H1 (cell line): ENCODE results near the gene PSMB5.

Experiments used
- ASH2L ChIP-seq: fragments of 200-600, 300-600 bp; sonication (generic); IDR thresholded peaks from one replicate; pipeline ENCODE4 v1.7.1; 2017; ENCODE audit warnings: low read length
- CTCF ChIP-seq, 3 experiments: IDR thresholded peaks; 1 replicate in 2 of 3; 2 replicates in 1 of 3; pipeline versions ENCODE4 v1.5.1 to v1.6.1; 2011; ENCODE audit warnings: low read length in 3 of 3, mild to moderate bottlenecking in 3 of 3, inconsistent platforms in 2 of 3, low read depth in 1 of 3, moderate library complexity in 1 of 3; ENCODE audit not compliant: insufficient read depth in 1 of 3; ENCODE audit errors: control extremely low read depth in 1 of 3
- EZH2 ChIP-seq: fragments of 200-600 bp; sonication (generic); IDR thresholded peaks from 2 replicates; pipeline ENCODE4 v1.7.1; 2012; ENCODE audit warnings: low read depth, mild to moderate bottlenecking, moderate library complexity, low read length, inconsistent platforms; ENCODE audit not compliant: severe bottlenecking
- GABPA ChIP-seq: IDR thresholded peaks from 2 replicates; pipeline ENCODE4 v1.6.1; 2011; ENCODE audit warnings: mild to moderate bottlenecking, low read length, moderate library complexity, borderline replicate concordance; ENCODE audit not compliant: insufficient read depth
- GTF2F1 ChIP-seq: IDR thresholded peaks from 2 replicates; pipeline ENCODE4 v1.6.1; 2012; ENCODE audit warnings: low read depth, low read length, improper control_type of control experiment, borderline replicate concordance
- POLR2AphosphoS5 ChIP-seq: IDR thresholded peaks from 2 replicates; pipeline ENCODE4 v1.6.1; 2011; ENCODE audit warnings: low read depth, low read length
- RAD21 ChIP-seq, 2 experiments: IDR thresholded peaks in 1 of 2; conservative IDR thresholded peaks in 1 of 2; 2 replicates each; pipeline ENCODE4 v1.6.1; 2011; ENCODE audit warnings: low read depth in 2 of 2, low read length in 2 of 2, improper control_type of control experiment in 1 of 2, inconsistent platforms in 1 of 2, mild to moderate bottlenecking in 1 of 2, moderate library complexity in 1 of 2
- SIRT6 ChIP-seq: IDR thresholded peaks from one replicate; pipeline ENCODE4 v1.7.1; 2012; ENCODE audit warnings: low read length, inconsistent platforms
- SUZ12 ChIP-seq: fragments of 200-600 bp; sonication (generic); IDR thresholded peaks from 2 replicates; pipeline ENCODE4 v1.6.1; 2012; ENCODE audit warnings: mild to moderate bottlenecking, inconsistent platforms, low read length, moderate library complexity, mixed read lengths
- TAF1 ChIP-seq: IDR thresholded peaks from 2 replicates; pipeline ENCODE4 v1.6.1; 2011; ENCODE audit warnings: mild to moderate bottlenecking, low read depth, low read length
- TF ChIP-seq, protein P1 (sequence below): IDR thresholded peaks from 2 replicates; pipeline ENCODE4 v1.6.1; 2012; ENCODE audit warnings: inconsistent platforms

GRCh38 chr14:23043145-23043544 lies 8.4 kb upstream of the PSMB5 start:
- TF ChIP-seq CTCF (IDR thresholded peaks at IDR 0.05; ENCODE audit: control extremely low read depth in 1 of 3, insufficient read depth in 1 of 3, low read depth in 1 of 3, low read length in 3 of 3) (no peak), GTF2F1 (no peak), ASH2L (no peak), GABPA (no peak), RAD21 (IDR thresholded peaks at IDR 0.05 in 1 of 2, conservative IDR thresholded peaks at IDR 0.05 in 1 of 2; ENCODE audit: low read depth in 2 of 2, low read length in 2 of 2) (no peak), EZH2 (no peak), POLR2AphosphoS5 (no peak), SUZ12 (no peak), SIRT6 (no peak), TAF1 (no peak)
- TF ChIP-seq, protein P1, sequence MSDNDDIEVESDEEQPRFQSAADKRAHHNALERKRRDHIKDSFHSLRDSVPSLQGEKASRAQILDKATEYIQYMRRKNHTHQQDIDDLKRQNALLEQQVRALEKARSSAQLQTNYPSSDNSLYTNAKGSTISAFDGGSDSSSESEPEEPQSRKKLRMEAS = no peak
